Measurements from ENCODE around the gene DNER.

DNA sequence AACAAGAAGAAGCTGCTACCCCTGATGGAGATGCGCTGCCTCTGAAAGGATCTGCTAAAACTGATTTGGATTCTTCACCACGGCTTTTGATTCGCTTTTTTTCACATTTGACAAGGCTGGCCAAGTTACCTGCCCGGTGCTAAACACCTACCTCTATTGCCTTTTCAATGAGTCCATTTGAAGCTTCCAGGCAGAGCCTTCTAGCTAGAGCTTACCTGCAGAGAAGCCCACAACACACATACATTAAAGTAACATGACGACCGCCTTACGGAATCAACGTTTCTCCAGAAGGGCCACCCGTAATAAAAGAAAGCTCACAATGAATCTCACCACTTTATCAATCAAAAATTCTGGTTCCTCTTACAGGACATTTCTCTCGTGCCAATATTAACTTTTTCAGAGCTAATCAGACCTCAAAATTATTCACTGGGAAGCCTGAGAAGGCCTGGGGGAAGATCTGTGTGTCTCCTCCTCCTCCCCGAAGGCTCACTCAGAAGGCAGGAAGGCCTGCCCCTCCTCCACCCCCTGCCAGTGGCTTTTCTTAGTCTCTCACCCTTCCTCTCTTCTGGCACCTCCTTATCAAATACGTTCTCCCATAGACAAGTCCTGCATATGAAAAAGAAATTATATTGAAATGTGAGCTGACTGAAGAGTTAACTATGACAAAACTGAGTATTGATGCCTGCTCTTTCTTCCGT lies 171.0 kb downstream of the DNER start:
- TF ChIP-seq POLR2A (IDR thresholded peaks at IDR 0.05) (no peak), POLR2AphosphoS5 (IDR thresholded peaks at IDR 0.05) (no peak)
- TF ChIP-seq, protein P1, sequence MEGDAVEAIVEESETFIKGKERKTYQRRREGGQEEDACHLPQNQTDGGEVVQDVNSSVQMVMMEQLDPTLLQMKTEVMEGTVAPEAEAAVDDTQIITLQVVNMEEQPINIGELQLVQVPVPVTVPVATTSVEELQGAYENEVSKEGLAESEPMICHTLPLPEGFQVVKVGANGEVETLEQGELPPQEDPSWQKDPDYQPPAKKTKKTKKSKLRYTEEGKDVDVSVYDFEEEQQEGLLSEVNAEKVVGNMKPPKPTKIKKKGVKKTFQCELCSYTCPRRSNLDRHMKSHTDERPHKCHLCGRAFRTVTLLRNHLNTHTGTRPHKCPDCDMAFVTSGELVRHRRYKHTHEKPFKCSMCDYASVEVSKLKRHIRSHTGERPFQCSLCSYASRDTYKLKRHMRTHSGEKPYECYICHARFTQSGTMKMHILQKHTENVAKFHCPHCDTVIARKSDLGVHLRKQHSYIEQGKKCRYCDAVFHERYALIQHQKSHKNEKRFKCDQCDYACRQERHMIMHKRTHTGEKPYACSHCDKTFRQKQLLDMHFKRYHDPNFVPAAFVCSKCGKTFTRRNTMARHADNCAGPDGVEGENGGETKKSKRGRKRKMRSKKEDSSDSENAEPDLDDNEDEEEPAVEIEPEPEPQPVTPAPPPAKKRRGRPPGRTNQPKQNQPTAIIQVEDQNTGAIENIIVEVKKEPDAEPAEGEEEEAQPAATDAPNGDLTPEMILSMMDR (IDR thresholded peaks at IDR 0.05) = no peak
